Neural progenitor cell (in vitro differentiated cells): Measurements from ENCODE around the gene ZNF511. TPM values are rescaled to one million over a fixed set of nuclear protein-coding genes. Genes with fewer than 3 reads are reported as not detected.

Experiments used
- DNase-seq: peaks from one replicate; pipeline ENCODE4 v3.0.0-alpha.2; 2016; ENCODE audit warnings: low spot score
- H2AFZ ChIP-seq: fragments of 200-600 bp; sonication (generic); replicated peaks from 2 replicates; pipeline ENCODE4 v1.6.1; 2016; ENCODE audit warnings: antibody characterized with exemption
- H3F3A ChIP-seq: fragments of 200-600 bp; sonication (generic); 2 replicates; pipeline ENCODE4 v1.6.1; 2016; ENCODE audit warnings: antibody characterized with exemption, low read depth
- H3K27ac ChIP-seq: fragments of 200-600 bp; sonication (generic); 2 replicates; pipeline ENCODE4 v1.5.1; 2016; ENCODE audit warnings: mild to moderate bottlenecking
- H3K27me3 ChIP-seq: fragments of 200-600 bp; sonication (generic); 2 replicates; pipeline ENCODE4 v1.6.1; 2016; ENCODE audit warnings: mild to moderate bottlenecking, moderate library complexity
- H3K36me3 ChIP-seq: fragments of 200-600 bp; sonication (generic); 2 replicates; pipeline ENCODE4 v1.5.1; 2016
- H3K4me1 ChIP-seq: fragments of 200-600 bp; sonication (generic); 2 replicates; pipeline ENCODE4 v1.6.1; 2016; ENCODE audit warnings: mixed run types
- H3K4me2 ChIP-seq: fragments of 200-600 bp; sonication (generic); 2 replicates; pipeline ENCODE4 v1.6.1; 2016
- H3K4me3 ChIP-seq: fragments of 200-600 bp; sonication (generic); 2 replicates; pipeline ENCODE4 v1.5.1; 2016
- H3K79me2 ChIP-seq: fragments of 200-600 bp; sonication (generic); 2 replicates; pipeline ENCODE4 v1.6.1; 2016; ENCODE audit warnings: low read depth
- H3K9ac ChIP-seq: fragments of 200-600 bp; sonication (generic); 2 replicates; pipeline ENCODE4 v1.6.1; 2016
- H3K9me3 ChIP-seq: fragments of 200-600 bp; sonication (generic); 2 replicates; pipeline ENCODE4 v1.5.1; 2016; ENCODE audit warnings: low read depth
- H4K20me1 ChIP-seq: fragments of 200-600 bp; sonication (generic); 2 replicates; pipeline ENCODE4 v1.6.1; 2016; ENCODE audit warnings: low read depth
- H3K27ac Mint-ChIP-seq: 3 replicates; pipeline ENCODE4 v1.8.0; 2021; ENCODE audit warnings: mixed read lengths
- H3K27me3 Mint-ChIP-seq: 2 replicates; pipeline ENCODE4 v1.8.0; 2022; ENCODE audit warnings: low read depth, mild to moderate bottlenecking, inconsistent platforms, moderate library complexity, mixed read lengths; ENCODE audit not compliant: insufficient read depth
- H3K36me3 Mint-ChIP-seq: 3 replicates; pipeline ENCODE4 v1.8.0; 2021; ENCODE audit warnings: mixed read lengths
- H3K4me1 Mint-ChIP-seq: 3 replicates; pipeline ENCODE4 v1.8.0; 2021; ENCODE audit warnings: mixed read lengths
- H3K4me3 Mint-ChIP-seq: 3 replicates; pipeline ENCODE4 v1.8.0; 2021; ENCODE audit warnings: mild to moderate bottlenecking, moderate library complexity, mixed read lengths
- H3K9me3 Mint-ChIP-seq: 3 replicates; pipeline ENCODE4 v1.8.0; 2020; ENCODE audit warnings: mixed read lengths
- CTCF ChIP-seq: fragments of 200-600 bp; sonication (generic); IDR thresholded peaks from 2 replicates; pipeline ENCODE4 v1.5.1; 2017; ENCODE audit warnings: antibody characterized with exemption, mild to moderate bottlenecking
- EZH2 ChIP-seq: fragments of 200-600 bp; sonication (generic); IDR thresholded peaks from 2 replicates; pipeline ENCODE4 v1.6.1; 2017; ENCODE audit warnings: antibody characterized with exemption, mild to moderate bottlenecking, moderate library complexity
- EZH2phosphoT487 ChIP-seq: fragments of 200-600 bp; sonication (generic); IDR thresholded peaks from 2 replicates; pipeline ENCODE4 v1.6.1; 2017; ENCODE audit warnings: antibody characterized with exemption
- total RNA-seq: library from RNA; depleted of rRNA; stranded (reverse); fragments of >200 nt; gene quantifications from 2 replicates; pipeline ENCODE4 v1.2.3, GENCODE V29; 2015; ENCODE audit warnings: low replicate concordance

ZNF511 gene
- total RNA-seq, 1 donor from 2014 or later = 44.4 TPM

- Mint-ChIP-seq H3K4me1 (no peaks in the 10 kb centered on the region), H3K4me3 (no peak overlapping the region), H3K27me3 (peaks cover 3% of the 10 kb centered on the region), H3K27ac (no peak overlapping the region), H3K9me3 (no peaks in the 10 kb centered on the region), H3K36me3 (peaks cover 22% of the 10 kb centered on the region)
- H3K9ac ChIP-seq = no peak overlapping the region
- H3K4me1 ChIP-seq = no peaks in the 10 kb centered on the region
- H4K20me1 ChIP-seq = no peaks in the 10 kb centered on the region
- no peaks in the 10 kb centered on the region for H3F3A ChIP-seq
- TF ChIP-seq EZH2 (no peak), EZH2phosphoT487 (no peak), CTCF (no peak)
- no peak overlapping the region for H3K27ac ChIP-seq
- H3K36me3 ChIP-seq = no peaks in the 10 kb centered on the region
- no peak overlapping the region for H3K4me2 ChIP-seq
- no peak overlapping the region for H2AFZ ChIP-seq
- H3K4me3 ChIP-seq = no peak overlapping the region
- no peaks in the 10 kb centered on the region for H3K9me3 ChIP-seq
- no peaks in the 10 kb centered on the region for H3K27me3 ChIP-seq
- no peaks in the 10 kb centered on the region for H3K79me2 ChIP-seq
- no peak for DNase-seq
These were observed 19.0 kb upstream of the ZNF511 start for GRCh38 chr10:133289761-133290160.

GRCh38 chr10:133292919-133293809 is 15.6 kb upstream of the ZNF511 start:
- H3K27me3 Mint-ChIP-seq = peaks cover 2% of the 10 kb centered on the region
- no peak overlapping the region for H3K27ac Mint-ChIP-seq
- H2AFZ ChIP-seq = no peak overlapping the region
- no peak overlapping the region for H3K9ac ChIP-seq
- H3K4me3 Mint-ChIP-seq = no peak overlapping the region
- H3K36me3 Mint-ChIP-seq = peaks cover 17% of the 10 kb centered on the region
- H3K27me3 ChIP-seq = no peaks in the 10 kb centered on the region
- H3K4me2 ChIP-seq = no peak overlapping the region
- no peak overlapping the region for H3K27ac ChIP-seq
- no peaks in the 10 kb centered on the region for H3K9me3 ChIP-seq
- no peaks in the 10 kb centered on the region for H3F3A ChIP-seq
- H3K4me3 ChIP-seq = no peak overlapping the region
- no peaks in the 10 kb centered on the region for H3K9me3 Mint-ChIP-seq
- no peaks in the 10 kb centered on the region for H4K20me1 ChIP-seq
- H3K4me1 ChIP-seq = no peaks in the 10 kb centered on the region
- H3K36me3 ChIP-seq = no peaks in the 10 kb centered on the region
- H3K4me1 Mint-ChIP-seq = no peaks in the 10 kb centered on the region
- no peaks in the 10 kb centered on the region for H3K79me2 ChIP-seq
- DNase-seq = no peak
- TF ChIP-seq CTCF (no peak), EZH2phosphoT487 (no peak), EZH2 (no peak)

- H3F3A ChIP-seq = no peaks in the 10 kb centered on the region
- Mint-ChIP-seq H3K27me3 (peaks cover 2% of the 10 kb centered on the region), H3K36me3 (peaks cover 17% of the 10 kb centered on the region), H3K4me1 (no peaks in the 10 kb centered on the region), H3K4me3 (no peak overlapping the region), H3K9me3 (no peaks in the 10 kb centered on the region), H3K27ac (no peak overlapping the region)
- H3K36me3 ChIP-seq = no peaks in the 10 kb centered on the region
- no peaks in the 10 kb centered on the region for H3K27me3 ChIP-seq
- H3K4me1 ChIP-seq = no peaks in the 10 kb centered on the region
- DNase-seq = no peak
- no peak overlapping the region for H3K4me3 ChIP-seq
- H2AFZ ChIP-seq = no peak overlapping the region
- no peaks in the 10 kb centered on the region for H3K79me2 ChIP-seq
- TF ChIP-seq CTCF (no peak), EZH2 (no peak), EZH2phosphoT487 (no peak)
- H3K9ac ChIP-seq = no peak overlapping the region
- H3K9me3 ChIP-seq = no peaks in the 10 kb centered on the region
- H3K4me2 ChIP-seq = no peak overlapping the region
- H4K20me1 ChIP-seq = no peaks in the 10 kb centered on the region
- H3K27ac ChIP-seq = no peak overlapping the region
These were observed 14.9 kb upstream of the ZNF511 start for GRCh38 chr10:133293810-133294119.
